ENCODE results near the gene CDHR2.
"Not testable (repeated sequence)": the region's sequence is repeated elsewhere in the genome, so short reads cannot be mapped to it uniquely, and the experiment has no call there.

Gene CDHR2

DNA sequence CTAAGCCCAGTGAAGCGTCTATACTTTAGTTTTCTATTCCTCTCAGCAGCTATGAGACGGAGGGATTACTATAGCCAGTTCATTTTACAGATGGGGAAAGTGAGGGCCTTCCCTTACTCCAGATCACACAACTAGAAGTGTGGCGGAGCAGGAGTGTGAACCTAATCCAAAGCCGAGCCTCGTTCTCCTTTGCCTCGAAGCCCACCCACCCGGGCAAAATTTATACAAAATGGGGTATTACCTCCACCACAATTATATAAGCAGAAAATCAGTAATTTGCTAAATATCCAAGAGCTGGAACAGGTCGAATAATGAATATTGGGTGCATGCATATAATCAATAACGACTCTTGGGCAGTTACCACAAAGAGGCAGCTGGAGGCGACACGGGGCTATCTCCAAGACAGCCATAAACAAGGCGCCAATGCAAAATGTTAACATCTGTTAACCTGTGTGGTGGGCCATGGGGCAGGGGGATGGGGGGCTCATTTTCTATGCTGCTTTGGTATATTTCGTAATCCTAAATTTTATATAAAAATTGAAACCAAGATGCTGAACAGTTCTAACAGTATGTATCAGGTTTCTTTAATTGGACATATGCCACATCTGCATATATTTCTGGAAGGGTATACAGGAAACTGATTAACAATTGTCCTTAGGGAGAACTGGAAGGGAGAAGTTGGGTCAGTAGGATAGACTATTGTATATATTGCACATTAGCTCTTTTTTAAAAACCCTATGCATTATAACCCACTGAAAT lies 10.7 kb upstream of the CDHR2 start:
- DNase-seq (ENCODE audit: low read depth, low spot score) = no peak
- peak overlapping the region; percentile 93 for H3K27ac ChIP-seq

DNA sequence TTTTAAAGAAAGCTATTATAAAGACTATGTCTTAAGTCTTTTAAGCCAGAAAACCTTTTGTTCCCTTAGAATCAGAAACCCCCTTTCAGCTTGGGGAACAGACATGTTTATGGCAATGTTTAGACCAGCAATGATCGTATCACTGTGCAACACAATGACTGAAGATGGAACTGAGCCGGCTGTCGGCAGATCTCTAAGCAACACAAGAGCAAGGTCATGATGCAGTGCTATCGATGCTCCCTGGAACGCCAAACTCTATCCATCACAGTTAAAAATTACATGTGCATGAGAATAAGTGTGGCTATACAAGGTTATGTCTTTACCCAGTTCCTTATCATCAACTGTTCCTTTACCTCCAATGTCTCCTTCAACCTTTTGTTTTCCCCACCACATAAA lies 10.2 kb upstream of the CDHR2 start:
- H3K27ac ChIP-seq = peak overlapping the region; percentile 93
- no peak for DNase-seq (ENCODE audit: low read depth, low spot score)

DNA sequence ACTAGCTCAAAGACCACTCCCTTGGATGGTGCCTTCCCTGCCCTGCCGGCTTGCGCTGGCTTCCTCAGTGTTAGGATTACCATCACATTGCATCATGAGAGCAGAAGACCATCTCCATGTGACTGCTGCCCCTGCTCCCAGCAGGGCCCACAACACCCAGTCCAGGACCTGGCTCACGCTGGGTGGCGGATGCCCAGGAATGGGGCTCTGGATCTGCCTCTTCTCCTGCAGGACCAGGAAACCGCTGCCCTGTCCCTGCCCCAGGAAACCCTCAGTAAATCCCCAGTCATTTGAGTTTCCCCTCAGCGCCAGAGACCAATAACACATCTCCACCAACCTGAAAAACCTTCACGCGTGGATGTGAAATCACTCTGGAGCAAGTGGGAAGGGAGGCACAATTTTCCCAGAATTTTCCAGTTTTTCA lies 8.7 kb upstream of the CDHR2 start:
- H3K27ac ChIP-seq = no peak overlapping the region
- no peak for DNase-seq (ENCODE audit: low read depth, low spot score)

DNA sequence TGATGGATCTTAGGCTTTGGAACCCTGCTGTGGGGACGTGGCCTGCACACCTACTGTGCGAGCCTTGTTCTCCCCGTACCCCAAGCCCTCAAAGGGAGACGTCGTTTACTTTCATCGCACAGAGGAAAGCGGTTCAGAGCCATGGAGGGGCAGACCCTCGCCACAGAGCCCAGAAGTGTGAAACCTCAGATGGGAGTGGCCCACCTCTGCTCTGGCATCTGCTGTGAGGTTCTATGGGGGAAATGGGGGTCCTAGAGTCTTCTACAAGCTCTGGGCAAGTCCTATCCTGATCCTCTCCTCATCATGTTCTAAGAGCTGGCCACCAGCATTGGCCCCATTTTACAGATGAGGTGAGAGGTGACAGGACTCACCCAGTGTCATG lies 8.2 kb upstream of the CDHR2 start:
- peak overlapping the region; percentile 91 for H3K27ac ChIP-seq

DNA sequence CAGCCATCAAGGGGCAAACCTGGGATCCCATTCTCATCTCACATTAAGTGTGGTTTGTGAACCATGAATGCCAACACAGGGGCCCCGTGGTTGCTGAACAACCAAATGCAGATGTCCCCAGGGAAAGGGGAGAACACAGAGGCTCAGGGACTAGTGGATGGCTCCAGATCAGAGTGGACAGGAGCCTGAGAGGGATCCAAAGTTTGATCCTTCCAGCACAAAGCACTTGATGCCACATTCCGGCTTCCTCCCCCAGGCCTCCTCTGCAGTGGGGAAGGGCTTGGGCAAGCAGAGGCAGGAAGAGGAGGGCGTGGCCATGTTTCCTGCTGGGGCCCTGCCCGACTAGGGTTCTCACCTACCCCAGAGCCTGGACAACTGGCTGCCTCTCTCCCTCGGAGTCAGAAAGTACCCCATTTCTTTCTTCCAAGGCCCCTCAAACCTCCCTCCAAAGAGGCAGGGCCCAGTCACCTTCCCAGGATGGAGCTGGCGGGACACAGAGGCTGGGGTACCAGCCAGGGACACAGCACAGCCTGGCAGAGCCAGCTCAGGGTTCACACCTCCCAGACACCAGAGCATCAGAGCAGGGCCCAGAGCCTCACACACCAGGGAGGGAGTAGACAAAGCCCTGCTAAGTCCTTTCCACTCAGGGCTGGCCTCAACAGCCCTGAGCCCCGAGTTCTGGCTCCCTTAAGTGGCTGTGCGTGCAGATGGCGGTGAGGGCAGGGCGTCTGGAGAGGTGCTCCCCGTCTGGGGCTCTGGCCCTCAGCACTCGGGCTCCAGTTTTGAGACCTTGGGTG lies 7.6 kb upstream of the CDHR2 start:
- H3K27ac ChIP-seq = peak overlapping the region; percentile 91
- DNase-seq (ENCODE audit: low read depth, low spot score) = no peak

More for the DNA sequence above, 8.2 kb upstream of the CDHR2 start:
- DNase-seq (ENCODE audit: low read depth, low spot score) = no peak

DNA sequence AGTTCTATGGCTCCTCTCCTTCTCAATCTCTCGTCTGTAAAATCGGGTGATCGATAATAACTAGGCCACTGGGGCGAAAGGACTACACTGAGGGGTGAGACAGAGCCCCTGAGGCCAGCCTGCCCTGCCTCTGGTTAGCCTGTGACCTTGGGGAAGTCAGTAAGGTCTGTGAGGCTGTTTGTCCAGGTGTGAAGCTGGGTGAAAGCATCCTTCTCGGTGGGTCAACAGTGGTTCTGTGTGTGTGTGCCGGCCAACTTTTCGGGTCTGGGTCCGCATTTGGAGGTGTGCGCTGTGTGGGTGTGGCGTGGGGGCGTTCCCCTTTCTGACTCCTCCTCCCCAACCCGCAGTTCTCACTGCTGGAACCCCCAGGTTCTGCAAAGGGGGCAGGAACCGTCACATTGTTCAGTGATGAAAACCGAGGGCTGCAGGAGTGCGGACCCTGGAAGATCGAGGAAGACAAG lies 7.0 kb upstream of the CDHR2 start:
- no peak for DNase-seq (ENCODE audit: low read depth, low spot score)
- H3K27ac ChIP-seq = peak overlapping the region; percentile 91

DNA sequence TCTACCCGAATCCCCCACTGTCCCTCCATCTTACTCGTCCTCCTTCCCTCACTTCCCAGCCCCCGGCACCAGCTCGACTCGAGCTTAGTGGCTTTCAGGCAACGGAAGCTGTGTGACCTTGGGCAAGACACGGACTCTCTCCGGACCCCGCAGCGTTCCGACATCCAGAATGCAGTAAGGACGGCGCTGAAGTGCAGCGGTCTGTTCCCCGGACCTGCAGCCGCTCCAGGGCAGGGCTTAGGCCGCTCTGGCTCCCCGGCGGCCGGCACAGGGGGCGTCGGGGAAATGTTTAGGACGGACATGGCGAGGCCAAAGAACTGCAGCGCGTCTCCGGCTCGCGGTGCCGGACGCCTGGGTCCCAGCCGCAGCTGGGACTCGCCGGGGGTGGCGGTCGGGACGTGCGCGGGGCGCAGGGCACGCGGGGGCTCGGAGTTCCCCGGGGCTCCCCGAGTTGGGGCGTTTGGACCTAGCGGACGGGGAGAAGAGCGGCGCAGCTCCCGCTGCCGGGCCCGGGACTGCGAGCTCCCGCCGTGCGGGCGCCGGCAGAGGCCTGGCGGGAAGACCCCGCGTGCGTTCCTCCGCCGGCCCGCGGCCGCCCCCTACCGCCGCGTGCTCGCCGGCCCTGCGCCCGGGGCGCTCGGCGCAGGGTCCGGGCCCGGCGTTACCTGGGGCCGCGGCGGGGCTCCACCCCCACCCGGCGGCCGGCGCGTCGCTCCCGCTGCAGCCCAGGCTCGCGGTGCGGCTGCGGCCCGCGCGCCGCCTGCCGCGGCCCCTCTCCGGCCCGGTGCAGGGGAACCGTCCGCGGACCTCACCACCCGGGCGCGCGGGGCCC lies 6.3 kb upstream of the CDHR2 start:
- H3K27ac ChIP-seq = peak overlapping the region; percentile 91
- DNase-seq (ENCODE audit: low read depth, low spot score) = no peak

DNA sequence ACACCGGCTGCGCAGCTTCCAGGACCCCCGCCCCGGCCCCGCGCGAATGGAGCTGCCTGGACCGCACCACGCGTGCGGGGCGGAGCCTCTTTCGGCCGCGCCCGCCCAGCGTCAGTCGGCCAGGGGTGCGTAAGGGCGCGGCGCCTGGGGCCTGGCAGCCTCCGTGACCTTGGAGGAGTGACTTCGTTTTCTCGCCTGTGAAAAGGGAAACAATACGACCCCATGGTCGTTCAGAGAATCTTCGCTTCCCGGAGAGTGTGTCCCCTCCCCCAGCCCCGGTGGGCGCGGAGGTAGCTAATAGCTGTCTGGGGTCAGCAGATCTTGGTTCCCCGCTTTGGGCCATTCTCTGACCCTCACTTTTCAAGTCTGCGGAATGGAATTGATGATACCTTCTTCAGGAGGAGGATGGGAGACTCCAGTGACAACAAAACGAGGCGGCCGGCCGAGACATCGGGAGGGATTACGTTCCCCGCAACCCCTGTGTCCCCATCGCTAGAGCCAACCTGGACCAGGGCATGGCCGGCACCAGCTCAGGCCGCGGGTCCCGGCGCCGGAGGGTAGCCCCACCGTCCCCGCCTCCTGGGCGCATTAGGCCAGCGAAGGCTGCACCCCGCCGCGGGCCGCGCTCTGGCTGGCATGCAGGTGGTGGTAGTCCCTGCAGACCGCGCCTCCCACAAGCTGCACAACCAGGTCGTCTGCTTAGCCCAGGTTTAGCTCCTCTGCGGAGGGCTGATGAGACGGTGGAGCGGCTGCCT lies 5.5 kb upstream of the CDHR2 start:
- peak overlapping the region; percentile 91 for H3K27ac ChIP-seq
- DNase-seq (ENCODE audit: low read depth, low spot score) = no peak

DNA sequence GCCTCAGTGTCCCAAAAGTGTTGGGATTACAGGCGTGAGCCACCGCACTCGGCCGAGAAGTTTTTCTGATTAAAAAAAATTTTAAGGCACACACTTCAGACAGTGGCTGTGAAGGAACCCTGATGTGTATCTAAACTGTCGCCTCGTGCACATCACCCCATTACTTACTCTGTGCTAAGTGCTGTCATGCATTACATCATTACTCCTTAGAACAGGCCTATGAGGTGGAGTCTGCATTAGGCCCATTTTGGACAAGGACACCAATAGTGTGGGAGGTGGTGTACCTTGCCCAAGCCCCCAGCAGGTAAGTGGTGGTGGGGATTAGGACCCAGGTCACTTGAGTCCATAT lies 3.8 kb upstream of the CDHR2 start:
- no peak for DNase-seq (ENCODE audit: low read depth, low spot score)
- peak overlapping the region; percentile 91 for H3K27ac ChIP-seq

DNA sequence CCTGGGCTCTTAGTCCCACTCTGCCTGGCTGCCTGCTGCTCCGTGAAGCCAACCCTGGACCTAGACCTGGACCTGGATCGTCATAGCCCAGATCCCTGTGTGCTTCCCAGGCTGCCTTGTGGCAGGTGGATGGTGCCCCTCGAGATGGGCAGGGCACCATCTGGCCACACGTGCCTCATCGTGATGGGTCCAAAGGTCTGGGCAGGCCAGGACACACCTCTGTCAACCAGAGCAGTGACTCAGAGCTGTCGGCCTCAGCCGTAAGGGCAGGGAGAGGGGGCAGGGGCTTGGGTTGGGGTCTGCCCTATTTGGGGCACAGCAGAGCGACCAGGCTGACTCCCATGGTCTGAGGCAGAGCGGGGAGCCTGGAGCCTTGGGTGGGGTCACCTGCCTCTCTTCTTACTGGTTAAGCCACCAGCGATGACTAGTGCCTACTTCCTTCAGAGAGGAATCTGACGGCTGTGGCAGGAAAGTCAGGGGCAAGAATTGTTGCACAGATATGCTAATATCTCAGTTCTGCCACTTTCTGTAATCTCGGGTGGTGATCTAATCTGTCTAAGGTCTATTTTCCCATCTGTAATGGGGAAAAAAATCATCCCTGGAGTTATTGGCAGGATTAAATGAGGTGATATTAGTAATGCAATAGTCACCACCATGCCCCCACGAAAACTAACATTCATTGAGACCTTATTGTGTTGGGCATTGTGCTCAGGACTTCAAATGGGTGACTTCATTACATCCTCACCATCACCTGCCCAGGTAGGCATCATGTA lies 3.2 kb upstream of the CDHR2 start:
- DNase-seq (ENCODE audit: low read depth, low spot score) = peak; percentile 57
- H3K27ac ChIP-seq = peak overlapping the region; percentile 91

DNA sequence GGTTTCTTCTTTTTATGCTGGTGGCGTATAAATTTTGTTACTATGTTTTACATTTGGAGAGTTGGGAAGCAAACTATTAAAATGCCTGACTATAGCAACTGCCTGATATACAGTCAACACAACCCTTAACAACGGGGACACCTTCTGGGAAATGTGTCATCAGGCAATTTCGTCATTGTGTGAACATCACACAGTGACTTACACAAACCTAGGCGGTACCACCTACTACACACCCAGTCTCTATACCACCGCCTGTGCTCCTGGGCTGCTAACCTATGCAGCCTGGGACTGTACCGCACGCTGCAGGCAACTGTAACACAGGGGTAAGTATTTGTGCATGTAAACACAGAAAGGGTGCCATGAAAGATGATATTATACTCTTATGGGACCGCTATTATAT lies 1.3 kb upstream of the CDHR2 start:
- H3K27ac ChIP-seq = no peak overlapping the region
- DNase-seq (ENCODE audit: low read depth, low spot score) = no peak

DNA sequence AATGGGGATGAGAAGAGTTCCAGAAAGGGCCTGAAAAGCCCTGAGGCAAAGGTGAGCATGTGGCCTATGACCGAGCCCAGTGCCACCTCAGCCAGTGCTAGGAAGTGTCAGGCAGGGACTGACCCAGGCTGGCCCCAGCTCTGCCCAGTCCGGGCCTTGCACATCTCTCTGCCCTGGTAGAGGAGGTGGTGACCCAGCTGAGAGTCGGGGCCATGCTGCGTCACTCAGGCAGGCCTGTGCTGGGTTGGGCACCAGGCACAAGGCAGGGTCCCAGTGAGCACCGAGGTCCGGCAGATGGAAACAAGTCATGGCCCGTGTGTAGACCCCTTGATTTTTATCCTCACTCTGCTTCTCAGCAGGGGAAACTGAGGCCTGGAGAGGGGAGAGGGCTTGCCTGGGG lies 729 bp downstream of the CDHR2 start:
- no peak for DNase-seq (ENCODE audit: low read depth, low spot score)
- H3K27ac ChIP-seq = no peak overlapping the region

DNA sequence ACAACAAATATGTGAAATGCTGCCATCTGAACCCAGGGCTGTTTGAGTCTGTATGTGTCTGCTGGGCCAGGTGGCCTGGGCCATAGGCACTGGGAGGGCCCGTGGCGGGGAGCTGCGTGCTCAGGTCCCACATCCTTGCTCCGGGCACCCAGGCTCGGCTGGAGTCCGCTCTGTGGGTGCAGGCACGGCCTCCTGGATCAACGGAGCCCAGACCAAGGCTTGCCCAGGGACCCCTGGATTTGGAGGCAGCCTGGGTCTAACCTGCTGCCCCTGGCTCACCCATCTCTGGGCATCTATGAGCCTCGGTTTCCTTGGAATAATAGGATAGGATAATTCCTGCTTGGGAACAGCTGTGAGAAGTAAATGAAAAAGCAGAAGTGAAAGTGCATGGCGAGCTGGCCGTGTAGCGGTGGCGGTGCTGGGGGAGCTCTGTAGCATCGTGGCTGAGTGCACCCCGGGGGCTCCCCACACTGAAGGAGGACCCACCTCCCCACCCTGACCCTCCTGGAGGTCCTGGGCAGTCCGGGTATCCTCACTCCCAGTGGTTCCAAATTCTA lies 1.2 kb downstream of the CDHR2 start:
- H3K27ac ChIP-seq = no peak overlapping the region
- no peak for DNase-seq (ENCODE audit: low read depth, low spot score)

DNA sequence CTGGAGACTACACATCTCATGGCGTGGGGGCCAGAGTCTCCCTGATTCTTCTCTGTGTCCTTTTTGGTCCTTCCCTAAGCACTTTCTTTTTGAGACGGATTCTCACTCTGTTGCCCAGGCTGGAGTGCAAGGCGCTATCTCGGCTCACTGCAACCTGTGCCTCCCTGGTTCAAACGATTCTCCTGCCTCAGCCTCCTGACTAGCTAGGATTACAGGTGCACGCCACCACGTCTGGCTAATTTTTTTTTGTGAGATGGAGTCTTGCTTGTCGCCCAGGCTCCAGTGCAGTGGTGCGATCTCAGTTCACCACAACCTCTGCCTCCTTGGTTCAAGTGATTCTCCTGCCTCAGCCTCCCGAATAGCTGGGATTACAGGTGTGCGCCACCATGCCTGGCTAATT lies 1.8 kb downstream of the CDHR2 start:
- H3K27ac ChIP-seq = not testable (repeated sequence)

DNA sequence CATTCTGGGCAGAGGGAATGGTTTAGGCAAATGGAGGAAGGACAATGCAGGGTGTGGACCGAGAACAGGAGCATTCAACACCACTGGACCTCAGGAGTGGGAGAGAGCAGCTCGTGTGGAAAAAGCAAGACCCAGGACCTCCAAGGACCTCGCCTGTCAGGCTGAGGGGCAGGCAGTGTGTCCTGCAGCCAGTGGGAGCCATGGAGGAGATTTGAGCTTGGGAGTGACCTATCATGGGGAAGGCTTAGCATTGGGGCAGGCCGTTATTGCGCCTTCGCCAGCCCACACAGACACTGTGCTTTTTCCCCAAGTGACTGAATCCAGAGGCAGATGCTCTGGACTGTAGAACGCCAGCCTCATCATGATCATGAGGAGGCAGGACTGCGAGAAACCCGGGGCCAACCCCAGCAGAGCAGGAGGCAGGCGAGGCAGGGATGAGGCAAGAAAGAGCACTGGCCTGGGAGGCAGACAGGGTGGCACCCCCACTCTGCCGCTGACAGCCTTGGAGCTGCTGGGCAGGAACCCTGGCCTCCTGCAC lies 3.3 kb downstream of the CDHR2 start:
- H3K27ac ChIP-seq = no peak overlapping the region
- no peak for DNase-seq (ENCODE audit: low read depth, low spot score)

More for the DNA sequence above, 1.8 kb downstream of the CDHR2 start:
- DNase-seq (ENCODE audit: low read depth, low spot score) = not testable (repeated sequence)

DNA sequence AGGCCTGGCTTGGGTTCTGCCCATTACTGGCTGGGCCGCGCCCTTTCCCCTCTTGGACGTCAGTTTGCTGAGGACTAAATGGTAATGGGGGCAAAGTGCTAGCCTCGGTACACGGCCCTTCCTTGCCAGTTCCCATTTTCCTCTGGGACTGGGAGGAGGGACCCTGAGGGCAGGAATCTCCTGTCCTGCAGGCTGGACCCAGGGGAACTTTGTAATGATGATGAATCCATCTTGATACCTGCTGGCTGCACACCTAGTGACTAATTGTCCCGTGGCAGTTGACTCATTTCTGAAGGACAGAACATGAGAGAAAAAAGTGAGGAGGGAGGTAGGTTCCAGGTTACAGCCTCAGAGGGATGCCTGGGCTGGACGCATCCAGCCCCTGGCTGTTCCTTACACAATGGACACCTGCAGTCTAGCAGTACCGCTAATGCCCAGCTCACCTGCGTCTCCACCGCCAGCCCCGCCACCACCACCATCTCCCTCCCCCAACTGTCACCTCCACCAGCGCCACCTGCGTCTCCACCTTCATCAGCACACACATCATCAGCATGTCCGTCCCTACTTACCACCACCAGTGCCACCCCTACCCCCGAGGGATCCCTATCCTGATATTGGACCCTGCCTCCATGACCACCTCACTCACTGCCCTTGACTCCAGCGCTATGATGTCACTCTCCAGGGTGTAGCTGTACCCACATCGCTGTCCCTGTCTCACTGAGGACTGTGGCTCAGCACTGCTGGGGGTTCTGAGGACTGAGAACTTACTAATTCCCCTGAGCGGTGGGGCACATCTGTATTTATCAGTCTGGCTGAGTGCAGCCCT lies 4.3 kb downstream of the CDHR2 start:
- peak overlapping the region; percentile 66 for H3K27ac ChIP-seq
- peak; percentile 80 for DNase-seq (ENCODE audit: low read depth, low spot score)

DNA sequence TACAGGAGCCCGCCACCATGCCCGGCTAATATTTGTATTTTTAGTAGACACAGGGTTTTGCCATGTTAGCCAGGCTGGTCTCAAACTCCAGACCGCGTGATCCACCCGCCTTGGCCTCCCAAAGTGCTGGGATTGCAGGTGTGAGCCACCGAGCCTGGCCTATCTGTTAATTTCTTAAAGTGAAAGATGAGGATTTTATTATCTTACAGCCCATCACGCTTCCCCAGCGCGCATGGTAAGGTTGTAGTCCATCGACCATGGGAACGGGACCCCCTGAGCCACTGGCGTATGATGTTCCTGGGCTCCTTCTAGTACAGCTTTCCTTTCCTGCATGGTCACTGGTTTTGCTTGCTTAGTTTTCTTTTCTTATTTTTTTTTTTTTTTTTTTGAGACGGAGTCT lies 8.7 kb downstream of the CDHR2 start:
- H3K27ac ChIP-seq = no peak overlapping the region
- DNase-seq (ENCODE audit: low read depth, low spot score) = no peak

DNA sequence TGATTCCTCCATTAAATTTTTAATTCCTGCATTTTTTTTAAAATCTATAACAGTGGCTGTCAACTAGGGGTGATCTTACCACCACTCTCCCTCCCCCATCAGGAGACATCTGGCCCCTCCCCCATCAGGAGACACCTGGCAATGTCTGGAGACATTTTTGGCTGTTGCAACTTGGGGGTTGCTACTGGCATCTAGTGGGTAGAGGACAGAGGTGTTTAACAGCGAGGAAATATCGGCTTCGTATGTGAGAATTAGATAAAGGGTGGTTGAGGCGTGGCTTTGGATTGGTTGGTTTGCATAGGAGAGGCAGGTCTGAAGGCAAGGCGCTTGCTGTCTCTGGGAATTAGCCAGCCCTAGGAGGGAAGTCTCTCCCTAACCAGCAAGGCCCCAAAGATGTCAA lies 10.5 kb downstream of the CDHR2 start:
- DNase-seq (ENCODE audit: low read depth, low spot score) = no peak
- no peak overlapping the region for H3K27ac ChIP-seq
